ENCODE data around the gene AKR7A3. TPM values are rescaled to one million over a fixed set of nuclear protein-coding genes. Genes with fewer than 3 reads are reported as not detected.

The AKR7A3 gene
- total RNA-seq, 1 donor from 2014 or later: 11.7 TPM

- intact Hi-C loops (cut with DNase I): no loop called here
- H3K9me3 ChIP-seq: no peaks in the 10 kb centered on the region
- H3K4me1 ChIP-seq: no peaks in the 10 kb centered on the region
- no peak for TF ChIP-seq CTCF (IDR thresholded peaks at IDR 0.05)
- H3K27me3 ChIP-seq: no peaks in the 10 kb centered on the region
- H3K27ac ChIP-seq: no peak overlapping the region
- no peaks in the 10 kb centered on the region for H3K36me3 ChIP-seq
- no peak for DNase-seq (ENCODE audit: low spot score in 2 of 2)
- no peak overlapping the region for H3K4me3 ChIP-seq
Measured at GRCh38 chr1:19268445-19268844, 20.1 kb downstream of the AKR7A3 start.

- Histone ChIP-seq H3K4me1 (no peaks in the 10 kb centered on the region), H3K9me3 (no peaks in the 10 kb centered on the region), H3K27me3 (no peaks in the 10 kb centered on the region), H3K27ac (no peak overlapping the region), H3K36me3 (peaks cover 27 to 30% of the 10 kb centered on the region in 2 donors), H3K4me3 (no peak overlapping the region)
- DNase-seq (ENCODE audit: low spot score in 2 of 2): no peak
- no peak for TF ChIP-seq CTCF (IDR thresholded peaks at IDR 0.05)
- intact Hi-C loops (cut with DNase I): no loop called here
Measured at GRCh38 chr1:19262744-19263143, 25.8 kb downstream of the AKR7A3 start.

DNA sequence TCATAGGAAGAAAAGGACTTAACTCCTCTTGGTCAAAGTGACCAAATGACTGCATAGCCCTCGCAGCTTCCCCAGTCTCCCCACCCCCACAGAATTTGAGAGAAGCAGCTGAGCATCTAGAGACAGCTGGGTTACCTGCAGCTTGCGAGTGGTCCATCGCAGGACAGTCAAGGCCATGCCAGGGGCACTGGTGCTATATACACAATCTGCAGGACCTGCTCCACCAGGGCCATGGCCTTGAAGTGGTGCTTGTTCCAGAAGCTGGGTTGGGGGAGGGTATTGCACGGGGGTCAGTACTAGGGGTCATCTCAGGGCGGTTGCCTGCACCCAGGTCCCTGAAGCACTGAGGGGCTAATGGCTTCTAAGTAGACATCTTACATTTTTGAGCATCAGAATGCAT, 26.5 kb downstream of the AKR7A3 start:
- TF ChIP-seq CTCF (IDR thresholded peaks at IDR 0.05): no peak
- no peak for DNase-seq (ENCODE audit: low spot score in 2 of 2)
- no peaks in the 10 kb centered on the region for H3K9me3 ChIP-seq
- peaks cover 34 to 37% of the 10 kb centered on the region in 2 donors for H3K36me3 ChIP-seq
- intact Hi-C loops (cut with DNase I): no loop called here
- no peaks in the 10 kb centered on the region for H3K27me3 ChIP-seq
- H3K4me1 ChIP-seq: no peaks in the 10 kb centered on the region
- no peak overlapping the region for H3K4me3 ChIP-seq
- H3K27ac ChIP-seq: no peak overlapping the region

DNA sequence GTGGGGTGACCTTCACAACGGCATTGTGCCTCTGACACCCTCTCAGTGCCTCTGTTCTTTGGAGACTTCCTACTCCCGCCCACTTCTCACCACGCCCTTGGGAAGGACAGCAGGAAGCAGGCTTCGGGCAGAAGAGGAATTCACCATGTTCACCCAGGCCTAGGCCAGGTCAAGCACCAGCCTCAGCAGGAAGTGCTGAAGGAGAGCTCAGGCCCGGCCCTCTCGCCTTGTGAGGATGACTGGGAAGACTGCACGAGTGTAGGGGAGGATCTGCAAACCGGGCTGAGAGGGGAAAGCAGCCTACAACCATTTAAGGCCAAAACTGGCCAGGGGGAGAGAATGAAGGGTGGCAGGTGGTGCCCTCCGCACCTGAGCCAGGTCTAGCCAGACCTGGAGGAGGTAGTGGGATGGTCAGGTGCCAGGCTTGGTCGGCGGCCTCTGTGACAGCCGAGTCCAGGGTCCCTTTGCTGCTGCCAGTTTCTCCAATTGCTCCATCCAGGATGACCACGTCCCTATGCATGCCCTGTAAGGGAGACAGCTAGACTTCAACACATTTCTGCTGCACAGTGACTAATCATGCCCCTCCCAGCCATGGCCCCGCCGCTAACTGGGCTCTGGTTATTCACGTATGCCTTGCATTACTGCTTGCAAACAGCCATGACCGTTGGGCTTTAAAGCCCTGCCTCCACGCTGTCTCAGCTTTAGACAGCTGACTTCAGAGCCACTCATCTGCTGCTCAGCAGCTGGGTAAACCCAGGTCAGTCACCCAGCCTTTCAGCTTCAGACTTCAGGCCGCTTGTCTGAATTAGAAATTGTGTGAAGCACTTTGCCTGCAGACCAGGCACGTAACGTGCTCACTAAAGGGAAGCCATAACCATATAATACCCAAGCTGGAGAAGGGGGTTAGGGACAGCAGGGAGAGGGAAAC, 28.1 kb downstream of the AKR7A3 start:
- H3K36me3 ChIP-seq: peaks cover 36 to 51% of the 10 kb centered on the region in 2 donors
- intact Hi-C loops (cut with DNase I): no loop called here

DNA sequence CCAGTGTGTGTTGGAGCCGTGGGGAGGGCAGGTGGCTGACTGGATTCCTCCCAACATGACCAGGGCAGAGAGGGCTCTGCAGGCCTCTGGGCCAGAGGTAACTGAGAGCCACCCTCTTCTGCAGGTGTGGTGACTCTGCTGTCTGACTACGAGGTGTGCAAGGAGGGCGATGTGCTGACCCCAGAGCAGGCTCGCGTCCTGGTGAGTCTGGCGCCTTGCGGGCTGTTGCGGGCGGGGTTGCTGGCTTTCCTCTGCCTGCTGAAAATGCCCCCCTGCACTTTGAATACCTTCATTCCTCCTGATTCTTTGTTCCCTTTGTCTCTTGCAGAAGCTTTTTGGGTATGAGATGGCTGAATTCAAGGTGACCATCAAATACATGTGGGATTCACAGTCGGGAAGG, 30.2 kb downstream of the AKR7A3 start:
- no peaks in the 10 kb centered on the region for H3K27me3 ChIP-seq
- no peak overlapping the region for H3K27ac ChIP-seq
- H3K9me3 ChIP-seq: no peaks in the 10 kb centered on the region
- no peaks in the 10 kb centered on the region for H3K4me1 ChIP-seq
- TF ChIP-seq CTCF (IDR thresholded peaks at IDR 0.05): no peak
- H3K4me3 ChIP-seq: no peak overlapping the region
- intact Hi-C loops (cut with DNase I): no loop called here
- H3K36me3 ChIP-seq: peaks cover 36 to 54% of the 10 kb centered on the region in 2 donors
- no peak for DNase-seq (ENCODE audit: low spot score in 2 of 2)

More for the DNA sequence above, 28.1 kb downstream of the AKR7A3 start:
- Histone ChIP-seq H3K4me3 (no peak overlapping the region), H3K27me3 (no peaks in the 10 kb centered on the region), H3K4me1 (no peaks in the 10 kb centered on the region), H3K9me3 (no peaks in the 10 kb centered on the region), H3K27ac (no peak overlapping the region)
- no peak for DNase-seq (ENCODE audit: low spot score in 2 of 2)
- no peak for TF ChIP-seq CTCF (IDR thresholded peaks at IDR 0.05)
